Nephron (organoid): ENCODE data around the gene NDUFAF2.

Experiments used
- H3K27ac Mint-ChIP-seq, 3 experiments: 2 replicates each; pipeline ENCODE4 v1.8.0; 2020; ENCODE audit warnings: mixed read lengths in 3 of 3, mild to moderate bottlenecking in 2 of 3, moderate library complexity in 1 of 3
- H3K27me3 Mint-ChIP-seq: 2 replicates; pipeline ENCODE4 v1.8.0; 2021; ENCODE audit warnings: low read depth, mild to moderate bottlenecking, moderate library complexity, mixed read lengths
- H3K36me3 Mint-ChIP-seq: 2 replicates; pipeline ENCODE4 v1.8.0; 2020; ENCODE audit warnings: low read depth, mixed read lengths
- H3K4me1 Mint-ChIP-seq: 2 replicates; pipeline ENCODE4 v1.8.0; 2020; ENCODE audit warnings: mixed read lengths
- H3K4me3 Mint-ChIP-seq, 3 experiments: 2 replicates each; pipeline ENCODE4 v1.8.0; 2020; ENCODE audit warnings: mild to moderate bottlenecking in 3 of 3, mixed read lengths in 3 of 3, moderate library complexity in 2 of 3
- H3K9me3 Mint-ChIP-seq: 2 replicates; pipeline ENCODE4 v1.8.0; 2020; ENCODE audit warnings: mixed read lengths
- CTCF ChIP-seq, 3 experiments: fragments of 200-600 bp; sonication (generic); IDR thresholded peaks; one replicate each; pipeline ENCODE4 v1.5.0; 2021; ENCODE audit warnings: antibody characterized with exemption in 3 of 3; ENCODE audit not compliant: unreplicated experiment in 3 of 3

Gene NDUFAF2

GRCh38 chr5:61019642-61020041 is 74.6 kb downstream of the NDUFAF2 start:
- no peak overlapping the region for H3K4me3 Mint-ChIP-seq
- no peaks in the 10 kb centered on the region for H3K27me3 Mint-ChIP-seq
- no peak for TF ChIP-seq CTCF (IDR thresholded peaks at IDR 0.05; ENCODE audit: unreplicated experiment in 3 of 3)
- H3K36me3 Mint-ChIP-seq, result no peaks in the 10 kb centered on the region
- H3K4me1 Mint-ChIP-seq, result no peaks in the 10 kb centered on the region
- H3K9me3 Mint-ChIP-seq, result no peaks in the 10 kb centered on the region
- no peak overlapping the region for H3K27ac Mint-ChIP-seq

GRCh38 chr5:61020415-61020814 is 75.4 kb downstream of the NDUFAF2 start:
- H3K36me3 Mint-ChIP-seq, result no peaks in the 10 kb centered on the region
- no peaks in the 10 kb centered on the region for H3K27me3 Mint-ChIP-seq
- H3K4me3 Mint-ChIP-seq, result no peak overlapping the region
- no peak for TF ChIP-seq CTCF (IDR thresholded peaks at IDR 0.05; ENCODE audit: unreplicated experiment in 3 of 3)
- H3K9me3 Mint-ChIP-seq, result no peaks in the 10 kb centered on the region
- H3K27ac Mint-ChIP-seq, result no peak overlapping the region
- H3K4me1 Mint-ChIP-seq, result no peaks in the 10 kb centered on the region

GRCh38 chr5:61023131-61023530 is 78.1 kb downstream of the NDUFAF2 start:
- no peaks in the 10 kb centered on the region for H3K27me3 Mint-ChIP-seq
- H3K4me3 Mint-ChIP-seq, result no peak overlapping the region
- H3K9me3 Mint-ChIP-seq, result no peaks in the 10 kb centered on the region
- TF ChIP-seq CTCF (IDR thresholded peaks at IDR 0.05; ENCODE audit: unreplicated experiment in 3 of 3), result no peak
- H3K27ac Mint-ChIP-seq, result no peak overlapping the region
- no peaks in the 10 kb centered on the region for H3K36me3 Mint-ChIP-seq
- no peaks in the 10 kb centered on the region for H3K4me1 Mint-ChIP-seq

GRCh38 chr5:61026004-61026403 is 81.0 kb downstream of the NDUFAF2 start:
- H3K27ac Mint-ChIP-seq, result no peak overlapping the region
- no peak overlapping the region for H3K4me3 Mint-ChIP-seq
- no peaks in the 10 kb centered on the region for H3K9me3 Mint-ChIP-seq
- no peaks in the 10 kb centered on the region for H3K4me1 Mint-ChIP-seq
- no peaks in the 10 kb centered on the region for H3K36me3 Mint-ChIP-seq
- H3K27me3 Mint-ChIP-seq, result no peaks in the 10 kb centered on the region
- no peak for TF ChIP-seq CTCF (IDR thresholded peaks at IDR 0.05; ENCODE audit: unreplicated experiment in 3 of 3)

GRCh38 chr5:61028382-61028781 is 83.4 kb downstream of the NDUFAF2 start:
- Mint-ChIP-seq H3K27ac (no peak overlapping the region), H3K4me1 (no peaks in the 10 kb centered on the region), H3K9me3 (peaks cover 10% of the 10 kb centered on the region), H3K27me3 (no peaks in the 10 kb centered on the region), H3K4me3 (no peak overlapping the region), H3K36me3 (no peaks in the 10 kb centered on the region)
- no peak for TF ChIP-seq CTCF (IDR thresholded peaks at IDR 0.05; ENCODE audit: unreplicated experiment in 3 of 3)

GRCh38 chr5:61029456-61030162 is 84.6 kb downstream of the NDUFAF2 start:
- Mint-ChIP-seq H3K4me3 (no peak overlapping the region), H3K27me3 (no peaks in the 10 kb centered on the region), H3K27ac (no peak overlapping the region), H3K4me1 (no peaks in the 10 kb centered on the region), H3K36me3 (no peaks in the 10 kb centered on the region), H3K9me3 (peaks cover 10% of the 10 kb centered on the region)
- TF ChIP-seq CTCF (IDR thresholded peaks at IDR 0.05; ENCODE audit: unreplicated experiment in 3 of 3), result no peak
